Activated CD4-positive, alpha-beta T cell treated with anti-CD3 and anti-CD28 coated beads, Interleukin-2, amount 10 ng/mL, durations not matched to agents 7 days and 5 days (primary cell): Measurements from ENCODE around the gene NRDE2. TPM values are rescaled to one million over a fixed set of nuclear protein-coding genes. Genes with fewer than 3 reads are reported as not detected.
A peak's percentile ranks its signal among the peaks of the same experiment; 100 is the strongest.
"Not testable (repeated sequence)": the region's sequence is repeated elsewhere in the genome, so short reads cannot be mapped to it uniquely, and the experiment has no call there.

Experiments used
- CTCF ChIA-PET: fragments of 350-600 bp; sonication (Branson Sonifier 250); formaldehyde crosslinking; loops from one replicate; lab custom pipeline; 2021; ENCODE audit warnings: antibody characterized with exemption; lab: Charles Lee
- POLR2A ChIA-PET: fragments of 350-600 bp; sonication (Branson Sonifier 250); formaldehyde crosslinking; loops from one replicate; lab custom pipeline; 2021; ENCODE audit warnings: antibody characterized with exemption; lab: Charles Lee
- DNase-seq: peaks from one replicate; pipeline ENCODE4 v3.0.0-alpha.2; 2020
- H3K27ac Mint-ChIP-seq: one replicate; pipeline ENCODE4 v1.8.0; 2021; ENCODE audit warnings: mild to moderate bottlenecking, moderate library complexity, mixed read lengths
- H3K27me3 Mint-ChIP-seq: one replicate; pipeline ENCODE4 v1.8.0; 2021; ENCODE audit warnings: mixed read lengths
- H3K36me3 Mint-ChIP-seq: one replicate; pipeline ENCODE4 v1.8.0; 2021; ENCODE audit warnings: low read depth, mixed read lengths
- H3K4me1 Mint-ChIP-seq: one replicate; pipeline ENCODE4 v1.8.0; 2021; ENCODE audit warnings: mixed read lengths
- H3K4me3 Mint-ChIP-seq: one replicate; pipeline ENCODE4 v1.8.0; 2021; ENCODE audit warnings: mild to moderate bottlenecking, moderate library complexity, mixed read lengths
- H3K9me3 Mint-ChIP-seq: one replicate; pipeline ENCODE4 v1.8.0; 2021; ENCODE audit warnings: mixed read lengths
- total RNA-seq, 2 experiments: library from RNA; stranded (reverse); gene quantifications; one replicate each; pipeline ENCODE4 v1.2.3, GENCODE V29; 2021

NRDE2 gene
- total RNA-seq, 2 experiments from 2014 or later, result 21.2 to 23.2 TPM

- Mint-ChIP-seq H3K27ac (peak overlapping the region; percentile 68), H3K4me1 (peaks cover 17% of the 10 kb centered on the region), H3K9me3 (no peaks in the 10 kb centered on the region), H3K27me3 (no peaks in the 10 kb centered on the region), H3K4me3 (no peak overlapping the region), H3K36me3 (peaks cover 28% of the 10 kb centered on the region)
- ChIA-PET POLR2A (no interaction called here), CTCF (no interaction called here)
- DNase-seq, result peak; percentile 14
Measured at GRCh38 chr14:90274808-90275457, 56.8 kb downstream of the NRDE2 start.

- ChIA-PET POLR2A (no interaction called here), CTCF (no interaction called here)
- Mint-ChIP-seq H3K27me3 (no peaks in the 10 kb centered on the region), H3K27ac (peak overlapping the region; percentile 68), H3K4me3 (no peak overlapping the region), H3K9me3 (no peaks in the 10 kb centered on the region), H3K36me3 (peaks cover 36% of the 10 kb centered on the region), H3K4me1 (peaks cover 17% of the 10 kb centered on the region)
- peak; percentile 4 for DNase-seq
Measured at GRCh38 chr14:90274019-90274418, 57.7 kb downstream of the NRDE2 start.

- DNase-seq, result peak; percentile 4
- Mint-ChIP-seq H3K36me3 (peaks cover 38% of the 10 kb centered on the region), H3K27ac (no peak overlapping the region), H3K4me1 (peaks cover 17% of the 10 kb centered on the region), H3K9me3 (no peaks in the 10 kb centered on the region), H3K4me3 (no peak overlapping the region), H3K27me3 (no peaks in the 10 kb centered on the region)
- POLR2A ChIA-PET, result no interaction called here
- CTCF ChIA-PET, result no interaction called here
Measured at GRCh38 chr14:90273532-90273931, 58.2 kb downstream of the NRDE2 start.

- Mint-ChIP-seq H3K4me1 (peaks cover 17% of the 10 kb centered on the region), H3K9me3 (no peaks in the 10 kb centered on the region), H3K27me3 (no peaks in the 10 kb centered on the region), H3K36me3 (peaks cover 42% of the 10 kb centered on the region), H3K4me3 (no peak overlapping the region), H3K27ac (no peak overlapping the region)
- peak; percentile 2 for DNase-seq
- CTCF ChIA-PET, result interaction anchor here (0.7 kb wide), 1 partner anchor 11 kb away, joined by 3 read pairs; no protein-coding TSS in a partner anchor
- POLR2A ChIA-PET, result no interaction called here
Measured at GRCh38 chr14:90272523-90272922, 59.2 kb downstream of the NRDE2 start.

- ChIA-PET CTCF (no interaction called here), POLR2A (no interaction called here)
Measured at GRCh38 chr14:90268420-90268819, 63.3 kb downstream of the NRDE2 start.

GRCh38 chr14:90266441-90267154 lies 65.1 kb downstream of the NRDE2 start:
- CTCF ChIA-PET, result interaction anchor here (0.7 to 1.6 kb wide), 4 partner anchors 11 to 21 kb away, joined by 3 to 9 read pairs (median 4); partner anchors contain the start of gene PSMC1
- H3K36me3 Mint-ChIP-seq, result peaks cover 61% of the 10 kb centered on the region

More at GRCh38 chr14:90268420-90268819, 63.3 kb downstream of the NRDE2 start:
- Mint-ChIP-seq H3K36me3 (peaks cover 60% of the 10 kb centered on the region), H3K4me3 (no peak overlapping the region), H3K9me3 (no peaks in the 10 kb centered on the region), H3K4me1 (peaks cover 12% of the 10 kb centered on the region), H3K27ac (no peak overlapping the region), H3K27me3 (no peaks in the 10 kb centered on the region)
- DNase-seq, result no peak

GRCh38 chr14:90263748-90264449 lies 67.8 kb downstream of the NRDE2 start:
- Mint-ChIP-seq H3K27me3 (no peaks in the 10 kb centered on the region), H3K4me3 (no peak overlapping the region), H3K9me3 (peaks cover 7% of the 10 kb centered on the region), H3K36me3 (peaks cover 57% of the 10 kb centered on the region), H3K4me1 (peaks cover 18% of the 10 kb centered on the region), H3K27ac (peak overlapping the region; percentile 54)
- DNase-seq, result no peak
- ChIA-PET POLR2A (no interaction called here), CTCF (no interaction called here)

More at GRCh38 chr14:90266441-90267154, 65.1 kb downstream of the NRDE2 start:
- POLR2A ChIA-PET, result no interaction called here
- no peaks in the 10 kb centered on the region for H3K9me3 Mint-ChIP-seq
- no peaks in the 10 kb centered on the region for H3K27me3 Mint-ChIP-seq
- H3K4me1 Mint-ChIP-seq, result peaks cover 14% of the 10 kb centered on the region
- H3K27ac Mint-ChIP-seq, result no peak overlapping the region
- no peak for DNase-seq
- H3K4me3 Mint-ChIP-seq, result no peak overlapping the region

GRCh38 chr14:90256354-90257131 lies 75.2 kb downstream of the NRDE2 start, which contains the start of gene PSMC1:
TSS of gene PSMC1 (plus strand) at chr14:90256553. CDS start at chr14:90256598, 45 bp downstream.
- H3K27me3 Mint-ChIP-seq, result no peaks in the 10 kb centered on the region
- peak within 1 kb of the TSS; percentile 98 for H3K27ac Mint-ChIP-seq
- H3K36me3 Mint-ChIP-seq, result peaks cover 29% of the 10 kb centered on the region
- peaks cover 28% of the 10 kb centered on the region for H3K4me1 Mint-ChIP-seq
- CTCF ChIA-PET, result interaction anchor here (0.6 to 1.3 kb wide), 7 partner anchors 9 to 685 kb away, joined by 3 to 9 read pairs (median 4); no protein-coding TSS in a partner anchor
- DNase-seq, result peak; percentile 90
- peak within 1 kb of the TSS; percentile 97 for H3K4me3 Mint-ChIP-seq
- H3K9me3 Mint-ChIP-seq, result peaks cover 11% of the 10 kb centered on the region
- POLR2A ChIA-PET, result no interaction called here

GRCh38 chr14:90255871-90256270 lies 75.9 kb downstream of the NRDE2 start:
- ChIA-PET CTCF (interaction anchor here (0.6 to 1.3 kb wide), 5 partner anchors 10 to 316 kb away, joined by 3 to 9 read pairs (median 4); no protein-coding TSS in a partner anchor), POLR2A (no interaction called here)
- Mint-ChIP-seq H3K36me3 (peaks cover 23% of the 10 kb centered on the region), H3K27ac (peak overlapping the region; percentile 98), H3K27me3 (no peaks in the 10 kb centered on the region), H3K9me3 (peaks cover 5% of the 10 kb centered on the region), H3K4me3 (peak overlapping the region; percentile 97), H3K4me1 (peaks cover 28% of the 10 kb centered on the region)
- no peak for DNase-seq

GRCh38 chr14:90253826-90254225 lies 77.9 kb downstream of the NRDE2 start:
- Mint-ChIP-seq H3K9me3 (peaks cover 4% of the 10 kb centered on the region), H3K4me3 (no peak overlapping the region), H3K27ac (no peak overlapping the region), H3K27me3 (no peaks in the 10 kb centered on the region), H3K4me1 (peaks cover 23% of the 10 kb centered on the region), H3K36me3 (peaks cover 12% of the 10 kb centered on the region)
- DNase-seq, result no peak
- CTCF ChIA-PET, result interaction anchor here (1.7 kb wide), 1 partner anchor 18 kb away, joined by 4 read pairs; no protein-coding TSS in a partner anchor
- POLR2A ChIA-PET, result no interaction called here

GRCh38 chr14:90248594-90248993 lies 83.1 kb downstream of the NRDE2 start:
- H3K27ac Mint-ChIP-seq, result no peak overlapping the region
- H3K36me3 Mint-ChIP-seq, result no peaks in the 10 kb centered on the region
- ChIA-PET CTCF (interaction anchor here (1.1 kb wide), 1 partner anchor 14 kb away, joined by 3 read pairs; no protein-coding TSS in a partner anchor), POLR2A (interaction anchor here (0.6 kb wide), 2 partner anchors 190 to 1265 kb away, joined by 3 read pairs; no protein-coding TSS in a partner anchor)
- H3K9me3 Mint-ChIP-seq, result peaks cover 2% of the 10 kb centered on the region
- peaks cover 2% of the 10 kb centered on the region for H3K27me3 Mint-ChIP-seq
- no peak for DNase-seq
- no peak overlapping the region for H3K4me3 Mint-ChIP-seq
- no peaks in the 10 kb centered on the region for H3K4me1 Mint-ChIP-seq

- DNase-seq, H3K9me3 Mint-ChIP-seq, H3K27me3 Mint-ChIP-seq, H3K4me3 Mint-ChIP-seq, H3K4me1 Mint-ChIP-seq, H3K36me3 Mint-ChIP-seq, CTCF ChIA-PET, POLR2A ChIA-PET, H3K27ac Mint-ChIP-seq: not testable (repeated sequence)
Measured at GRCh38 chr14:90247441-90247840, 84.3 kb downstream of the NRDE2 start.
